K562 (cell line): ENCODE data around the gene FBP1. TPM values are rescaled to one million over a fixed set of nuclear protein-coding genes. Genes with fewer than 3 reads are reported as not detected.

ENCODE experiments used
- ATAC-seq: fragments of 200-7000 bp; cut with Tn5 transposase; 3 replicates; pipeline ENCODE4 v1.9.1; 2020; ENCODE audit warnings: moderate library complexity
- BruUV-seq: library from RNA; stranded (reverse); fragments of 400-500 nt; replicated peaks from 2 replicates; lab custom pipeline; 2021; lab: Mats Ljungman, UMichigan
- CTCF ChIA-PET: fragments of 300-600 bp; formaldehyde crosslinking; extraction: SDS; loops from one replicate; lab custom pipeline; 2021; ENCODE audit warnings: low intra/inter-chr PET ratio; lab: Yijun Ruan, JAX
- POLR2A ChIA-PET: fragments of 300-600, 350-650 bp; sonication (Branson Sonifier 250); formaldehyde crosslinking; extraction: SDS; loops from one replicate; lab custom pipeline; 2021; ENCODE audit warnings: antibody characterized with exemption, inconsistent platforms; lab: Yijun Ruan, JAX
- DNase-seq, 4 experiments: peaks; one replicate each; pipeline versions ENCODE4 v3.0.0 to v3.0.0-alpha.2; 2011 to 2018; ENCODE audit warnings: low spot score in 3 of 4, mixed read lengths in 3 of 4; ENCODE audit errors: extremely low read depth in 1 of 4
- FAIRE-seq: peaks from 2 replicates; lab custom pipeline; 2011; peaks lifted over from hg19 to GRCh38; lab: Jason Lieb, UNC
- H2AFZ ChIP-seq: 2 replicates; pipeline ENCODE4 v1.6.0; 2011; ENCODE audit warnings: low read depth, low read length, control low read depth, inconsistent platforms
- H3K27ac ChIP-seq: fragments of 200-600 bp; 3 replicates; pipeline ENCODE4 v1.8.0; 2011; ENCODE audit warnings: low read depth, mild to moderate bottlenecking, control low read depth, inconsistent platforms, low read length, moderate library complexity, mixed read lengths; ENCODE audit errors: extremely low read depth
- H3K27me3 ChIP-seq, 2 experiments: fragments of 300-600 bp in 1 of 2; 2 replicates in 1 of 2; 3 replicates in 1 of 2; pipeline versions ENCODE4 v1.6.0 to v1.8.0; 2011; ENCODE audit warnings: inconsistent platforms in 2 of 2, low read length in 2 of 2, mild to moderate bottlenecking in 1 of 2, mixed read lengths in 1 of 2, moderate library complexity in 1 of 2; ENCODE audit not compliant: control insufficient read depth in 2 of 2, insufficient read depth in 2 of 2
- H3K36me3 ChIP-seq: fragments of 300-600 bp; 3 replicates; pipeline ENCODE4 v1.8.0; 2011; ENCODE audit warnings: mild to moderate bottlenecking, low read length, inconsistent platforms; ENCODE audit not compliant: control insufficient read depth, insufficient read depth
- H3K4me1 ChIP-seq, 2 experiments: fragments of 200-600 bp in 1 of 2; replicated peaks in 1 of 2; 2 replicates in 1 of 2; 3 replicates in 1 of 2; pipeline versions ENCODE4 v1.5.1 to v1.8.0; 2011; ENCODE audit warnings: inconsistent platforms in 2 of 2, low read length in 2 of 2, mild to moderate bottlenecking in 1 of 2, mixed read lengths in 1 of 2, moderate library complexity in 1 of 2; ENCODE audit not compliant: control insufficient read depth in 2 of 2, insufficient read depth in 2 of 2
- H3K4me2 ChIP-seq: 2 replicates; pipeline ENCODE4 v1.6.1; 2011; ENCODE audit warnings: low read length, control low read depth, inconsistent platforms, mixed read lengths; ENCODE audit not compliant: insufficient read depth
- H3K4me3 ChIP-seq: fragments of 200-600 bp; sonication (generic), shearing (Covaris generic); 2 replicates; pipeline ENCODE4 v1.5.1; 2016; ENCODE audit warnings: control low read depth, inconsistent platforms
- H3K79me2 ChIP-seq: fragments of 200-600 bp; 3 replicates; pipeline ENCODE4 v1.8.0; 2011; ENCODE audit warnings: low read length, inconsistent platforms; ENCODE audit not compliant: control insufficient read depth, insufficient read depth
- H3K9ac ChIP-seq, 2 experiments: 2 replicates each; pipeline versions ENCODE4 v1.6.0 to v1.6.1; 2011; ENCODE audit warnings: low read depth in 2 of 2, low read length in 2 of 2, control low read depth in 1 of 2, inconsistent platforms in 1 of 2, mild to moderate bottlenecking in 1 of 2, mixed read lengths in 1 of 2; ENCODE audit not compliant: insufficient read depth in 1 of 2
- H3K9me1 ChIP-seq: one replicate; pipeline ENCODE4 v1.6.0; 2011; ENCODE audit warnings: inconsistent platforms, mild to moderate bottlenecking, low read length, moderate library complexity; ENCODE audit not compliant: control insufficient read depth, insufficient read depth
- H3K9me3 ChIP-seq: replicated peaks from 2 replicates; pipeline ENCODE4 v1.5.1; 2011; ENCODE audit warnings: low read depth, low read length, inconsistent platforms; ENCODE audit not compliant: control insufficient read depth, insufficient read depth
- H4K20me1 ChIP-seq: replicated peaks from 2 replicates; pipeline ENCODE4 v1.6.1; 2011; ENCODE audit warnings: low read length, inconsistent platforms, mixed read lengths; ENCODE audit not compliant: control insufficient read depth, insufficient read depth
- FOXO4 ChIP-seq: fragments of 450-650 bp; formaldehyde crosslinking; IDR thresholded peaks from 2 replicates; pipeline ENCODE4 v1.4.0; 2020; ENCODE audit warnings: mild to moderate bottlenecking, moderate library complexity
- HMBOX1 ChIP-seq: sonication (generic); IDR thresholded peaks from 2 replicates; pipeline ENCODE4 v1.6.1; 2016
- ZFP91 ChIP-seq: sonication (generic); formaldehyde crosslinking; IDR thresholded peaks from 2 replicates; pipeline ENCODE4 v1.8.0; 2022; ENCODE audit warnings: mild to moderate bottlenecking, missing genetic modification reagents
- WGBS: fragments of 100-300 bp; shearing (Covaris generic); methylation state at CpG from one replicate; pipeline ENCODE4 v1.1.6; 2016; ENCODE audit warnings: low coverage, mixed read lengths; ENCODE audit not compliant: insufficient coverage; ENCODE audit errors: missing lambda C conversion rate; 5-methylcytosine and 5-hydroxymethylcytosine counted together
- in situ Hi-C: fragments of 300-500 bp; cut with MboI; formaldehyde crosslinking; loops from 4 replicates; pipeline ENCODE4 v1.15.0; 2018; ENCODE audit warnings: inconsistent platforms, mixed read lengths
- intact Hi-C: fragments of 100-400 bp; cut with micrococcal nuclease; formaldehyde crosslinking; loops from 2 replicates; pipeline ENCODE4 v1.14.2; 2022
- polyA plus RNA-seq, 8 experiments: library from polyadenylated mRNA; depleted of rRNA in 4 of 8; stranded (reverse) in 5 of 8; unstranded in 3 of 8; fragments of >200 nt; fragmentation: Nextera tagmentation in 2 of 8; fragmentation: Illumina TruSeq in 1 of 8; extraction: Ambion mirVana in 2 of 8; extraction: Trizol in 1 of 8; gene quantifications; 2 replicates each; pipeline versions ENCODE4 v1.2.1 to v1.2.3, GENCODE V29; 2011 to 2014; ENCODE audit warnings: inconsistent platforms in 1 of 8, missing spikeins in 1 of 8
- total RNA-seq, 7 experiments: library from RNA; depleted of rRNA in 6 of 7; stranded (reverse); fragments of >200 nt in 6 of 7; fragmentation: Illumina TruSeq in 2 of 7; extraction: Trizol in 2 of 7; gene quantifications; 2 replicates each; pipeline versions ENCODE4 v1.2.1 to v1.2.3, GENCODE V29; 2011 to 2021; ENCODE audit warnings: low replicate concordance in 1 of 7

The FBP1 gene
- total and polyA plus RNA-seq, 9 of the 15 experiments (the other 6 are each of a cell fraction or from before 2014, with no cell fraction given): 0.24 TPM; not detected in 8

GRCh38 chr9:94611638-94612068 is 27.7 kb downstream of the FBP1 start:
- peaks cover 17 to 55% of the 10 kb centered on the region in 2 experiments; a peak in 4 of 5 replicates for H3K27me3 ChIP-seq
- 0% methylated on average over 3 of the region's 3 CpGs for WGBS
- POLR2A ChIA-PET: no interaction called here
- no peak for DNase-seq
- no peak overlapping the region for H3K4me3 ChIP-seq
- H3K4me1 ChIP-seq: 0 out of 5 replicates have a peak, but pooled peaks cover 0 to 3% of the 10 kb centered on the region in 2 experiments
- CTCF ChIA-PET: no interaction called here
- in situ Hi-C loops: no loop called here
- H3K9me1 ChIP-seq: no peaks in the 10 kb centered on the region
- no peak overlapping the region for H3K4me2 ChIP-seq
- no peak overlapping the region for H2AFZ ChIP-seq
- no peak overlapping the region for H3K27ac ChIP-seq
- BruUV-seq: no TSS peak
- no peaks in the 10 kb centered on the region for H4K20me1 ChIP-seq
- no peaks in the 10 kb centered on the region for H3K9me3 ChIP-seq
- no peaks in the 10 kb centered on the region for H3K36me3 ChIP-seq
- intact Hi-C loops: no loop called here
- FAIRE-seq: no peak
- no peaks in the 10 kb centered on the region for H3K79me2 ChIP-seq
- no peak for ATAC-seq
- TF ChIP-seq ZFP91: peak; percentile 62; the same call in 1 of the 2 replicates
- peak; percentile 58 for TF ChIP-seq HMBOX1
- TF ChIP-seq FOXO4: no peak
- H3K9ac ChIP-seq: no peak overlapping the region
